ENCODE measurements around the gene COL5A1.

Gene COL5A1

GRCh38 chr9:134846187-134846586, 204.6 kb downstream of the COL5A1 start:
- TF ChIP-seq TCF12 (IDR thresholded peaks at IDR 0.05; ENCODE audit: low read depth) (no peak), CEBPB (IDR thresholded peaks at IDR 0.05) (no peak), NFIC (IDR thresholded peaks at IDR 0.05) (no peak), TEAD4 (IDR thresholded peaks at IDR 0.05) (no peak), ZBTB7A (IDR thresholded peaks at IDR 0.05; ENCODE audit: low read depth) (no peak), REST (IDR thresholded peaks at IDR 0.05; ENCODE audit: low read depth) (no peak), YY1 (IDR thresholded peaks at IDR 0.05; ENCODE audit: low read depth) (no peak)

- TF ChIP-seq FOXM1 (IDR thresholded peaks at IDR 0.05; ENCODE audit: borderline replicate concordance, low read depth): no peak
- TF ChIP-seq CEBPB (IDR thresholded peaks at IDR 0.05): no peak
- no peak for TF ChIP-seq TAF1 (IDR thresholded peaks at IDR 0.05; ENCODE audit: low read depth)
- TF ChIP-seq, protein P1, sequence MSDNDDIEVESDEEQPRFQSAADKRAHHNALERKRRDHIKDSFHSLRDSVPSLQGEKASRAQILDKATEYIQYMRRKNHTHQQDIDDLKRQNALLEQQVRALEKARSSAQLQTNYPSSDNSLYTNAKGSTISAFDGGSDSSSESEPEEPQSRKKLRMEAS (IDR thresholded peaks at IDR 0.05): no peak
- TF ChIP-seq REST (IDR thresholded peaks at IDR 0.05; ENCODE audit: low read depth): no peak
- TF ChIP-seq RAD21 (IDR thresholded peaks at IDR 0.05; ENCODE audit: low read depth): no peak
- no peak for TF ChIP-seq NFIC (IDR thresholded peaks at IDR 0.05)
- no peak for TF ChIP-seq ZBTB7A (IDR thresholded peaks at IDR 0.05; ENCODE audit: low read depth)
- TF ChIP-seq USF1 (IDR thresholded peaks at IDR 0.05): no peak
- no peak for TF ChIP-seq TEAD4 (IDR thresholded peaks at IDR 0.05)
- TF ChIP-seq EP300 (IDR thresholded peaks at IDR 0.05; ENCODE audit: borderline replicate concordance): no peak
- no peak for TF ChIP-seq CREB1 (IDR thresholded peaks at IDR 0.05; ENCODE audit: low read depth)
- no peak for TF ChIP-seq TCF12 (IDR thresholded peaks at IDR 0.05; ENCODE audit: low read depth)
Measured at GRCh38 chr9:134846699-134847098, 205.1 kb downstream of the COL5A1 start.

- no peak for TF ChIP-seq YY1 (IDR thresholded peaks at IDR 0.05; ENCODE audit: low read depth)
- no peak for TF ChIP-seq CEBPB (IDR thresholded peaks at IDR 0.05)
- no peak for TF ChIP-seq REST (IDR thresholded peaks at IDR 0.05; ENCODE audit: low read depth)
- TF ChIP-seq, protein P1 (IDR thresholded peaks at IDR 0.05): no peak
- no peak for TF ChIP-seq CREB1 (IDR thresholded peaks at IDR 0.05; ENCODE audit: low read depth)
- no peak for TF ChIP-seq RAD21 (IDR thresholded peaks at IDR 0.05; ENCODE audit: low read depth)
- no peak for TF ChIP-seq NFIC (IDR thresholded peaks at IDR 0.05)
- no peak for TF ChIP-seq TCF12 (IDR thresholded peaks at IDR 0.05; ENCODE audit: low read depth)
- no peak for TF ChIP-seq FOXM1 (IDR thresholded peaks at IDR 0.05; ENCODE audit: borderline replicate concordance, low read depth)
- no peak for TF ChIP-seq EP300 (IDR thresholded peaks at IDR 0.05; ENCODE audit: borderline replicate concordance)
- no peak for TF ChIP-seq USF1 (IDR thresholded peaks at IDR 0.05)
- no peak for TF ChIP-seq EGR1 (IDR thresholded peaks at IDR 0.05)
- TF ChIP-seq TAF1 (IDR thresholded peaks at IDR 0.05; ENCODE audit: low read depth): no peak
Measured at GRCh38 chr9:134847138-134847537, 205.5 kb downstream of the COL5A1 start.

- TF ChIP-seq NFIC (IDR thresholded peaks at IDR 0.05) (no peak), EGR1 (IDR thresholded peaks at IDR 0.05) (no peak), FOXM1 (IDR thresholded peaks at IDR 0.05; ENCODE audit: borderline replicate concordance, low read depth) (no peak), YY1 (IDR thresholded peaks at IDR 0.05; ENCODE audit: low read depth) (no peak), TEAD4 (IDR thresholded peaks at IDR 0.05) (no peak), REST (IDR thresholded peaks at IDR 0.05; ENCODE audit: low read depth) (no peak), EP300 (IDR thresholded peaks at IDR 0.05; ENCODE audit: borderline replicate concordance) (no peak), RAD21 (IDR thresholded peaks at IDR 0.05; ENCODE audit: low read depth) (no peak), CREB1 (IDR thresholded peaks at IDR 0.05; ENCODE audit: low read depth) (no peak), CEBPB (IDR thresholded peaks at IDR 0.05) (no peak), ZBTB7A (IDR thresholded peaks at IDR 0.05; ENCODE audit: low read depth) (no peak), USF1 (IDR thresholded peaks at IDR 0.05) (no peak)
- TF ChIP-seq, protein P1 (IDR thresholded peaks at IDR 0.05): no peak
Measured at GRCh38 chr9:134847752-134848432, 206.3 kb downstream of the COL5A1 start.

Measured in Ishikawa (cell line).